Dendritic cell treated with granulocyte-macrophage colony-stimulating factor and Interleukin-4, amounts not matched to agents 40 ng/mL and 50 ng/mL, for 4 days (primary cell): ENCODE results near the gene LMCD1.
A peak's percentile ranks its signal among the peaks of the same experiment; 100 is the strongest.

ENCODE experiments used
- H3K27ac Mint-ChIP-seq: one replicate; pipeline ENCODE4 v1.8.0; 2022; ENCODE audit warnings: mild to moderate bottlenecking, mixed read lengths
- H3K27me3 Mint-ChIP-seq: one replicate; pipeline ENCODE4 v1.8.0; 2022; ENCODE audit warnings: mild to moderate bottlenecking, mixed read lengths
- H3K36me3 Mint-ChIP-seq: one replicate; pipeline ENCODE4 v1.8.0; 2022; ENCODE audit warnings: low read depth, mixed read lengths
- H3K4me1 Mint-ChIP-seq: one replicate; pipeline ENCODE4 v1.8.0; 2022; ENCODE audit warnings: low read depth, mixed read lengths
- H3K4me3 Mint-ChIP-seq: one replicate; pipeline ENCODE4 v1.8.0; 2022; ENCODE audit warnings: mild to moderate bottlenecking, moderate library complexity, mixed read lengths
- H3K9me3 Mint-ChIP-seq: one replicate; pipeline ENCODE4 v1.8.0; 2022; ENCODE audit warnings: mixed read lengths
- intact Hi-C: fragments of 100-400 bp; cut with micrococcal nuclease; formaldehyde crosslinking; loops from one replicate; pipeline ENCODE4 v1.15.0; 2022

The LMCD1 gene

DNA sequence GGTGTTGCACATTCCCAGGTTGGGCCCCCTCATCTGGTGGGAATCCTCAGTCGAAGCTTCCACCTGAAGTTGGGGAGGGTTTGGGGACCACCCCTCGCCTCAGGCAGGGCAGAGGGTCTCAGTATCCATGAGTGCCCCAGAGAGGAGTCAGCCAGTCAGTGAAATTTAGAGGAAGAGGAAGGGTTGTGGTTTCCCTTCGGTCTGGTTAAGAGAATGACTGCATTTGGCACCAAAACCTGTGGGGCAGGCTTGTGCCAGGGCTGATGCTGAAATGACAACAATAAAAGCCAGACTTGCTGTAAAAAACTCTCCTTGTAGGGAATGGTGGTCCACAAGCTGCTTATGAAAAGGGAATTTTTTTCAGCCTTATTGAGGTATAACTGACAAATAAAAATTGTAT lies 22.6 kb downstream of the LMCD1 start:
- Mint-ChIP-seq H3K4me1 (peaks cover 49% of the 10 kb centered on the region), H3K27me3 (peaks cover 6% of the 10 kb centered on the region), H3K36me3 (no peaks in the 10 kb centered on the region), H3K27ac (peak overlapping the region; percentile 59), H3K9me3 (no peaks in the 10 kb centered on the region), H3K4me3 (no peak overlapping the region)
- intact Hi-C loops, result no loop called here

GRCh38 chr3:8524656-8525399 lies 23.2 kb downstream of the LMCD1 start:
- H3K27me3 Mint-ChIP-seq, result peaks cover 6% of the 10 kb centered on the region

GRCh38 chr3:8525893-8526292 lies 24.3 kb downstream of the LMCD1 start:
- Mint-ChIP-seq H3K27me3 (peaks cover 6% of the 10 kb centered on the region), H3K36me3 (no peaks in the 10 kb centered on the region), H3K4me3 (no peak overlapping the region), H3K4me1 (peaks cover 64% of the 10 kb centered on the region), H3K9me3 (no peaks in the 10 kb centered on the region), H3K27ac (no peak overlapping the region)
- intact Hi-C loops, result no loop called here

More at GRCh38 chr3:8524656-8525399, 23.2 kb downstream of the LMCD1 start:
- H3K9me3 Mint-ChIP-seq, result no peaks in the 10 kb centered on the region
- peaks cover 53% of the 10 kb centered on the region for H3K4me1 Mint-ChIP-seq
- peak overlapping the region; percentile 59 for H3K27ac Mint-ChIP-seq
- intact Hi-C loops, result no loop called here
- no peak overlapping the region for H3K4me3 Mint-ChIP-seq
- H3K36me3 Mint-ChIP-seq, result no peaks in the 10 kb centered on the region

DNA sequence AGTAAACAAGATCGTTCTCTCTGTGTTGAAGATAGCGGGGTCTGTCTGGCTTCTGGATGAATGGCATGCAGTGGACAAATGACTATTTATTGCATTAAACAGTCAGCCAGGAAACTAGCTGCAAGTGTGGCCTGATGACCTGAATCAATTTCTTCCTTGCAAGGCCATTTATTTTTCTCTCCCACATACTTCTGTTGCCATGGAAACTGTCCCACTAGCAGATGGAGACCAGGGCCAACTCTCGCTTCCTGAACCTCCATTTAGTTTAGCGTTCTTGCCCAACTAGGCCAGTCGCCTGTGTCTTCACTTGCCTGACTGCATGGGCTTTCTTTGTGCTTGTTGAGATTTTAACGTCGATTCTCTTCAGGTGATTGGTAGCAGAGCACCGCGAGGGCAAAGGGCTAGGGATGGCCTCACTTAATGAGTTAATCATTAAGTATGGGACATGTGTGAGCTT lies 27.6 kb downstream of the LMCD1 start:
- Mint-ChIP-seq H3K27me3 (peaks cover 6% of the 10 kb centered on the region), H3K9me3 (no peaks in the 10 kb centered on the region), H3K4me1 (peaks cover 72% of the 10 kb centered on the region), H3K36me3 (no peaks in the 10 kb centered on the region), H3K27ac (peak overlapping the region; percentile 54), H3K4me3 (no peak overlapping the region)
- intact Hi-C loops, result no loop called here

DNA sequence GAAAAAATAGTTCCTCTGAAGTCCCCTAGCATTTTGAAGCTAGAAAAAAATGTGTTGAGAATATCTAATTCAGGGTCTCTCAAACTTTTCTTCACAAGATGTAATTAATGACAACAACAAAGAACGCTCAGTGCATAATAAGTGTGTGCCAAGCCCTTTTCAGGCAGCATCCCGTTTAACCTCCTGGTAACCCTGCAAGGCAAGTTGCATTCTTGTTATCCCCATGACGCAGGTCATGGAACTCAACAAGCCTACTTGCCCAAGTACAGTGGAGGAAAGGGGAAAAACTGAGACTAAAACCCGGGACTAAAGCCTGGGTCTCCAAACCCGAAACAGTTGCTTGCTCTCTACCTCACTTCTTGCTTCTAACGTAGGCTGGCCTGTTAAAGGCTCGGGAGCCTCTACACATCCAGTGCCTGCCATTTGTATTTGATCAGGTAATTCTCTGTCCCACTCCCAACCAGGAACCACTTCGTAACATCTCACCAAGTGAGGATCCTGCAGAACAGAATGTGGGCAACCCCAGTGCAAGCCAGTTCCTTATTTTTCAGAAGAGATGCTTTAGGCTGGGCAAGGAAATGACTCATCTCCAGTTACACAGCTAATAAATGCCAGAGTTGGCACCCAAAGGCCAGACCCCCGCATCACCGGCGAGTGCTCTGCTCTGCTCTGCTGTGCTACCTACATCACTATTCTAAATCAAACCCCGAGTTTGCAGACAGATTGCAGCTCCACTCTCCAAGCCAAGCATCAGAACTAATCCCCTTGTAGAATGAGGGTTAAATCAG lies 28.3 kb downstream of the LMCD1 start:
- Mint-ChIP-seq H3K4me3 (no peak overlapping the region), H3K27ac (peak overlapping the region; percentile 54), H3K4me1 (peaks cover 69% of the 10 kb centered on the region), H3K27me3 (peaks cover 6% of the 10 kb centered on the region), H3K36me3 (no peaks in the 10 kb centered on the region), H3K9me3 (no peaks in the 10 kb centered on the region)
- intact Hi-C loops, result no loop called here

- Mint-ChIP-seq H3K9me3 (no peaks in the 10 kb centered on the region), H3K4me3 (no peak overlapping the region), H3K4me1 (peaks cover 68% of the 10 kb centered on the region), H3K27ac (peak overlapping the region; percentile 54), H3K36me3 (no peaks in the 10 kb centered on the region), H3K27me3 (peaks cover 6% of the 10 kb centered on the region)
- intact Hi-C loops, result no loop called here
Observed at GRCh38 chr3:8530581-8530980, 29.0 kb downstream of the LMCD1 start.

- H3K4me3 Mint-ChIP-seq, result no peak overlapping the region
- H3K4me1 Mint-ChIP-seq, result peaks cover 68% of the 10 kb centered on the region
- no peaks in the 10 kb centered on the region for H3K36me3 Mint-ChIP-seq
- H3K9me3 Mint-ChIP-seq, result no peaks in the 10 kb centered on the region
- peaks cover 6% of the 10 kb centered on the region for H3K27me3 Mint-ChIP-seq
- peak overlapping the region; percentile 50 for H3K27ac Mint-ChIP-seq
- intact Hi-C loops, result no loop called here
Observed at GRCh38 chr3:8532251-8532871, 30.7 kb downstream of the LMCD1 start.

DNA sequence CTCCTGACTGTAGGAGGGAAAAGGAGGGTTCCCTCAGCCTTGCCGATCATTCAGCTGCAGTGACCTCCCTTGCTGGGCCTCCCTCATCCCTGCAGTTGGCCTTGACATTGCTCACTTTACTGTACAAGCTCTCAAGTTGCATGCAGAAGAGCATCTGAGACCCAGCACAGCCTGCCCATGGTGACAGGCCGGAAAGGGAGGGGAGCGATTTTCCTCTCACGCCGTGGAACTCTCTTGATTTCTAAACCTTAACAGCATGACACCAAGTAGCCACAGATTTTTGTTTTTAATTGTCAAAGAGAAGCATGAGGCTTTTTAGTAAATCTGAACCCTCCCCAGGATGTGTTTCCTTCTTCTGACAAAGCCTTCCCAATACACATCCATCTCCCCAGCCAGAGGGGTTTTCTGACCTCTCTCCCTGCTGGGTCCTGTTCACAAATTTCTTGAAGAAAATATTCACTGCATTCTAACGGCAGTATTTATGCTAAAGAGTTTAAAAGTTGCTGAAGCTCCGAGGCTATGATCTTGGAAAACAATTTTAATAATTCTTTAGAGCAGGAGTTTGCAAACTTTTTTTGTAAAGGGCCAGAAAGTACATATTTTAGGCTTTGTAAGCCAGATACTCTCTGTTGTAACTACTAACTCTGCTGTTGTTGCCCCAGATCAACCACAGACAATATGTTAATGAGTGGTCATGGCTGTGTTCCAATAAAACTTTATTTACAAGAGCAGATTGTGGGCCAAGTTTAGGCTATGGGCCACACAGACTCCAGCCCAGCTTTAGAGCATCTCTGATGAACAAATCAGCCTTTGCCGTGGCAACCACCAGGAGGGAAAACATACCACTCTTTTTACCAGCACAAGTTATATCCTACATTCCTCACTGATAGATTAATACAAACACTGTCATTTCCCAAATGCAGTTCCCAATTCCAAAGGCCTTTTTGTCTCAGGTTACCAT lies 34.8 kb downstream of the LMCD1 start:
- Mint-ChIP-seq H3K27ac (no peak overlapping the region), H3K9me3 (no peaks in the 10 kb centered on the region), H3K4me1 (peaks cover 39% of the 10 kb centered on the region), H3K36me3 (peaks cover 6% of the 10 kb centered on the region), H3K4me3 (no peak overlapping the region), H3K27me3 (peaks cover 10% of the 10 kb centered on the region)
- intact Hi-C loops, result no loop called here

DNA sequence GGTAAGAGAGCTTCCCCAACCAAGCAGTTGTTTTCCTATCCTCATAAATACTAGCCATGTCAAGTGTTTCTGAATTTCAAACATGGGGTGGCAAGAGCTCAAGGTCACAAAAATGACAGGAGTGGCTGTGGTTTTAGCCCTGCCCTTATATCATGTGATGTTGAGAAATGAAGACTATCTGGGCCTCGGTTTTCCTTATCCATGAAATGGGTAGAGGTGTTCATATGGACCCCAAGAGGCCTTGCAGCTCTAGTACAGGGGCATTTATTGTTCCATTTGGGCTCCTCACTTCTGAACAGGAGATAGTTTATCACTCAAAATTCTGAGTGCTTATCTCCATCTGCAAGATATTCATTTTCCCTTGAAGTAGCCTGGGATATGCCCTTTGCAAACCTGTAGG lies 35.8 kb downstream of the LMCD1 start:
- no peak overlapping the region for H3K27ac Mint-ChIP-seq
- peaks cover 10% of the 10 kb centered on the region for H3K27me3 Mint-ChIP-seq
- H3K4me1 Mint-ChIP-seq, result peaks cover 30% of the 10 kb centered on the region
- intact Hi-C loops, result no loop called here
- peaks cover 6% of the 10 kb centered on the region for H3K36me3 Mint-ChIP-seq
- no peak overlapping the region for H3K4me3 Mint-ChIP-seq
- H3K9me3 Mint-ChIP-seq, result no peaks in the 10 kb centered on the region

DNA sequence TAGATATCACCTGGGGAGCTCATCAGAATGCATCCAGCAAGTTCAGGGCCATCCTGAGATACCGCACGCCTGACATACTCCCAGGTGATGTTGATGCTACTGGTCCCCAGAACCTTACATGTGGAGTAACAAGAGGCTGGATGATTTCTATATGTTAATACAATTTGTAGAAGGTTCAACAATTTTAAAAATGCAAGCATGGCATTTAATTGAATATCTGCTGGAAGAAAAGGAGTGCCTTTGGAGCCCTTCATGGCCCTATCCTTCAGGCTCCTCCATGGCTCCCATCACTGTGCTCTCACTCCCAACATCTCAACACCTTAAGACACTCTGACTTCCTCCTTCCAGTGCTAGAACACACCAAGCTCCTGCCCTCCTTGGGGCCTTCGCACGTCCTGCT lies 36.6 kb downstream of the LMCD1 start:
- peaks cover 22% of the 10 kb centered on the region for H3K4me1 Mint-ChIP-seq
- H3K36me3 Mint-ChIP-seq, result peaks cover 6% of the 10 kb centered on the region
- no peak overlapping the region for H3K27ac Mint-ChIP-seq
- peaks cover 7% of the 10 kb centered on the region for H3K27me3 Mint-ChIP-seq
- no peak overlapping the region for H3K4me3 Mint-ChIP-seq
- H3K9me3 Mint-ChIP-seq, result no peaks in the 10 kb centered on the region
- intact Hi-C loops, result no loop called here

DNA sequence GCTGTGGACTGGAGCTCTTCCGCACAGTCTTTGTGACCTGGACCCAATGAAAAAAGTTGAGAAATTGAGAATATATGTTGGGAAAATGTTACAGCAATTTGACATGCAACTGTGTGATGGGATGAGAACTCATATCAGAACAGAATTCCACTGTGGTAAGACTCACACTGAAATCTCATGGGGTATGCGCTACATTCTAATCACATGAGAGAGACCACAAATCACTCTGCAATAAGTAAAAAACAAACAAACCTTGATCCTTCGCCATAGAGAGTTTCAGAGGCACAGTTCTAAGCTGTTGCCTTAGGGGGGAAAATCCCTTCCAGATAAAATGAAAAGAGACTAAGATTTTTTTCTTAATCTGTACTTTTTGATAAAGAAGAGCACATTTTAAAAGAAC lies 37.3 kb downstream of the LMCD1 start:
- intact Hi-C loops, result no loop called here
- peaks cover 15% of the 10 kb centered on the region for H3K4me1 Mint-ChIP-seq

DNA sequence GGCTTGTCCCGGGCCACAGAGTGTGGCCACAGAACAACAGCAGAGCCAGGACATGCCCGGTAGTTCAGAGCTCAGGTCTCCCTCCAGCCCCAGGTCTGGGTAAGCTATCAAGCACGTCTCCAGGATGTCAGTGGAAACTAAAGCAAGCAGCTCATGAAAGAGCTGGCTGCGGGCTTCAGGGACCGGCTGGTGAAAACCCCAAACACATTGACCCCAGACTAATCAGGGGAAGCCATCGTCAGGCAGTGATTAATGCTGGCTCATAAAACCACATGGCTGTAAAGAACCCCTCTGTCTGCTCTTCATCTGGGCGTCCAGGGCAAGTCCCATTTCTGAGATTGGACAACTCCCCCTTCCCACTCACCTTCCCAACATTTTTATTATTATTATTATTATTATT lies 37.8 kb downstream of the LMCD1 start:
- intact Hi-C loops, result no loop called here

More for the DNA sequence above, 37.3 kb downstream of the LMCD1 start:
- H3K27ac Mint-ChIP-seq, result no peak overlapping the region
- peaks cover 6% of the 10 kb centered on the region for H3K36me3 Mint-ChIP-seq
- H3K4me3 Mint-ChIP-seq, result no peak overlapping the region
- no peaks in the 10 kb centered on the region for H3K9me3 Mint-ChIP-seq
- H3K27me3 Mint-ChIP-seq, result peaks cover 4% of the 10 kb centered on the region

DNA sequence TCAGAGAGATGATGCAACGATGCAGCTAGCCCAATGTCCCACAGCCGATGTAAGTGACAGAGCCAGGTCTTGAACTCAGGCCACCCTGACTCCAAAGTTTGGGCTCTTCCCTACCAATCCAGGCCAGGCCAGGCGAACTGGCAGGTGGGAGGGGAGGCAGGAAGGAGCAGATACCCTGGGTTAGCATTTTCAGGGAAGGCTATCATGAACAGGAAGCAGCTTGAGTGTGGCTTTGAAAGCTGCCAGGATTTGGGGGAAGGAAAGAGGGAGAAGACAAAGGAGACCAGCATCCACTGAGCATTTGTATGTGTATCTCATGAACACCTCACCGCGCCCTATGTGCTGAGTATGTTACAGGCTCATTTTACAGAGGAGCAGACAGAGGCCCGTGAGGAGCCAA lies 38.8 kb downstream of the LMCD1 start:
- intact Hi-C loops, result no loop called here
- H3K27ac Mint-ChIP-seq, result no peak overlapping the region
- H3K27me3 Mint-ChIP-seq, result peaks cover 3% of the 10 kb centered on the region
- H3K9me3 Mint-ChIP-seq, result no peaks in the 10 kb centered on the region
- peaks cover 5% of the 10 kb centered on the region for H3K4me1 Mint-ChIP-seq
- no peak overlapping the region for H3K4me3 Mint-ChIP-seq
- peaks cover 6% of the 10 kb centered on the region for H3K36me3 Mint-ChIP-seq

More for the DNA sequence above, 37.8 kb downstream of the LMCD1 start:
- Mint-ChIP-seq H3K36me3 (peaks cover 6% of the 10 kb centered on the region), H3K4me1 (peaks cover 13% of the 10 kb centered on the region), H3K27me3 (peaks cover 3% of the 10 kb centered on the region), H3K4me3 (no peak overlapping the region), H3K27ac (no peak overlapping the region), H3K9me3 (no peaks in the 10 kb centered on the region)
